Measurements from ENCODE around the gene PPP1R1C. TPM values are rescaled to one million over a fixed set of nuclear protein-coding genes. Genes with fewer than 3 reads are reported as not detected.

The PPP1R1C gene
- total RNA-seq, 4 donors from 2014 or later: 3.7 to 7.9 TPM; not detected in 2

GRCh38 chr2:182004945-182005520 lies 19.4 kb downstream of the PPP1R1C start:
- TF ChIP-seq CTCF (IDR thresholded peaks at IDR 0.05; ENCODE audit: low read depth): no peak

- no peak for TF ChIP-seq CTCF (IDR thresholded peaks at IDR 0.05; ENCODE audit: low read depth)
These were observed 21.1 kb downstream of the PPP1R1C start for GRCh38 chr2:182006595-182007341.

- TF ChIP-seq CTCF (IDR thresholded peaks at IDR 0.05; ENCODE audit: low read depth): no peak
These were observed 28.6 kb downstream of the PPP1R1C start for GRCh38 chr2:182014284-182014683.

- no peak for TF ChIP-seq CTCF (IDR thresholded peaks at IDR 0.05; ENCODE audit: low read depth)
These were observed 29.9 kb downstream of the PPP1R1C start for GRCh38 chr2:182015334-182016109.

- TF ChIP-seq CTCF (IDR thresholded peaks at IDR 0.05; ENCODE audit: low read depth): no peak
These were observed 32.6 kb downstream of the PPP1R1C start for GRCh38 chr2:182018218-182018617.

GRCh38 chr2:182019731-182020130 lies 34.1 kb downstream of the PPP1R1C start:
- no peak for TF ChIP-seq CTCF (IDR thresholded peaks at IDR 0.05; ENCODE audit: low read depth)

All from subcutaneous adipose tissue (tissue), 4 donors.